PC-3 (cell line): ENCODE data around the gene SLC35B1. TPM values are rescaled to one million over a fixed set of nuclear protein-coding genes. Genes with fewer than 3 reads are reported as not detected.

Experiments
- ATAC-seq: fragments of 200-7000 bp; cut with Tn5 transposase; 2 replicates; pipeline ENCODE4 v1.9.1; 2020; ENCODE audit warnings: mild to moderate bottlenecking, moderate library complexity
- BruUV-seq: library from RNA; stranded (reverse); fragments of 400-500 nt; replicated peaks from 2 replicates; lab custom pipeline; 2021; lab: Mats Ljungman, UMichigan
- CTCF ChIA-PET: fragments of 300-600 bp; sonication (Branson Sonifier 250); formaldehyde crosslinking; loops from one replicate; lab custom pipeline; 2022; ENCODE audit warnings: antibody characterized with exemption; lab: Charles Lee
- POLR2A ChIA-PET: fragments of 300-600 bp; sonication (Branson Sonifier 250); formaldehyde crosslinking; loops from one replicate; lab custom pipeline; 2022; ENCODE audit warnings: antibody characterized with exemption; ENCODE audit not compliant: unreplicated experiment; lab: Charles Lee
- DNase-seq: peaks from one replicate; pipeline ENCODE4 v3.0.0-alpha.2; 2015
- H2AFZ ChIP-seq: fragments of 300-600 bp; sonication (generic); 2 replicates; pipeline ENCODE4 v1.6.0; 2016; ENCODE audit warnings: antibody characterized with exemption, low read length
- H3F3A ChIP-seq: fragments of 300-600 bp; sonication (generic); one replicate; pipeline ENCODE4 v1.6.0; 2017; ENCODE audit warnings: antibody characterized with exemption, low read length, control low read depth, mild to moderate bottlenecking; ENCODE audit not compliant: unreplicated experiment
- H3K27ac ChIP-seq: fragments of 300-600 bp; sonication (generic); 2 replicates; pipeline ENCODE4 v1.5.1; 2016; ENCODE audit warnings: mild to moderate bottlenecking, low read length
- H3K27me3 ChIP-seq: fragments of 300-600 bp; sonication (generic); 2 replicates; pipeline ENCODE4 v1.6.1; 2016; ENCODE audit warnings: low read length, mixed read lengths
- H3K36me3 ChIP-seq: fragments of 300-600 bp; sonication (generic); 2 replicates; pipeline ENCODE4 v1.6.1; 2016; ENCODE audit warnings: low read depth, mixed run types, low read length, mixed read lengths
- H3K4me1 ChIP-seq: fragments of 300-600 bp; sonication (generic); 2 replicates; pipeline ENCODE4 v1.5.1; 2016; ENCODE audit warnings: low read length; ENCODE audit not compliant: insufficient read depth
- H3K4me2 ChIP-seq: fragments of 300-600 bp; sonication (generic); 2 replicates; pipeline ENCODE4 v1.6.0; 2016; ENCODE audit warnings: low read length
- H3K4me3 ChIP-seq: fragments of 300-600 bp; sonication (generic); 2 replicates; pipeline ENCODE4 v1.5.1; 2016; ENCODE audit warnings: mild to moderate bottlenecking, low read length, mixed read lengths
- H3K79me2 ChIP-seq: fragments of 300-600 bp; sonication (generic); 2 replicates; pipeline ENCODE4 v1.6.1; 2017; ENCODE audit warnings: low read length, mixed read lengths
- H3K9ac ChIP-seq: fragments of 300-600 bp; sonication (generic); 2 replicates; pipeline ENCODE4 v1.6.0; 2016; ENCODE audit warnings: mild to moderate bottlenecking, low read length
- H3K9me2 ChIP-seq: fragments of 300-600 bp; sonication (generic); replicated peaks from 2 replicates; pipeline ENCODE4 v1.6.1; 2016; ENCODE audit warnings: mixed run types, low read length, mixed read lengths
- H3K9me3 ChIP-seq: fragments of 300-600 bp; sonication (generic); 2 replicates; pipeline ENCODE4 v1.6.1; 2016; ENCODE audit warnings: low read length, mixed read lengths
- H4K20me1 ChIP-seq: fragments of 300-600 bp; sonication (generic); 2 replicates; pipeline ENCODE4 v1.6.1; 2016; ENCODE audit warnings: low read length, mixed read lengths
- CTCF ChIP-seq: fragments of 300-600 bp; sonication (generic); conservative IDR thresholded peaks from 2 replicates; pipeline ENCODE4 v1.5.1; 2017; ENCODE audit warnings: antibody characterized with exemption, low read depth, mild to moderate bottlenecking, low read length
- EZH2 ChIP-seq: fragments of 300-600 bp; sonication (generic); IDR thresholded peaks from one replicate; pipeline ENCODE4 v1.6.1; 2017; ENCODE audit warnings: antibody characterized with exemption, mild to moderate bottlenecking, low read length; ENCODE audit not compliant: unreplicated experiment
- EZH2phosphoT487 ChIP-seq: fragments of 300-600 bp; sonication (generic); IDR thresholded peaks from 2 replicates; pipeline ENCODE4 v1.6.1; 2018; ENCODE audit warnings: mild to moderate bottlenecking, antibody characterized with exemption, low read length, borderline replicate concordance
- intact Hi-C: fragments of 100-400 bp; cut with micrococcal nuclease; formaldehyde crosslinking; loops from 2 replicates; pipeline ENCODE4 v1.9.0; 2023
- total RNA-seq: library from RNA; depleted of rRNA; stranded (reverse); fragments of >200 nt; gene quantifications from 2 replicates; pipeline ENCODE4 v1.2.3, GENCODE V29; 2014

Gene SLC35B1
- total RNA-seq, 1 experiment from 2014 or later, result 211 TPM

GRCh38 chr17:49731435-49731831 lies 23.7 kb upstream of the SLC35B1 start:
- Histone ChIP-seq H3F3A (no peaks in the 10 kb centered on the region), H3K27ac (no peak overlapping the region), H3K4me3 (no peak overlapping the region), H3K79me2 (no peaks in the 10 kb centered on the region), H3K9me2 (no peaks in the 10 kb centered on the region), H3K9ac (no peak overlapping the region), H3K36me3 (no peaks in the 10 kb centered on the region), H3K4me1 (no peaks in the 10 kb centered on the region), H2AFZ (no peak overlapping the region), H4K20me1 (no peaks in the 10 kb centered on the region), H3K27me3 (no peaks in the 10 kb centered on the region), H3K4me2 (no peak overlapping the region), H3K9me3 (no peaks in the 10 kb centered on the region)
- no TSS peak for BruUV-seq
- ATAC-seq (no peak), DNase-seq (no peak)
- ChIA-PET POLR2A (no interaction called here), CTCF (no interaction called here)
- no peak for TF ChIP-seq EZH2
- TF ChIP-seq EZH2phosphoT487, result no peak
- no peak for TF ChIP-seq CTCF
- intact Hi-C loops, result no loop called here

GRCh38 chr17:49730785-49731434 lies 23.1 kb upstream of the SLC35B1 start:
- no peak for ATAC-seq

More at GRCh38 chr17:49730785-49731434, 23.1 kb upstream of the SLC35B1 start:
- H4K20me1 ChIP-seq, result no peaks in the 10 kb centered on the region
- POLR2A ChIA-PET, result no interaction called here
- CTCF ChIA-PET, result interaction anchor here (0.6 kb wide), 1 partner anchor 33 kb away, joined by 3 read pairs; the partner anchor contains the start of gene FAM117A
- no peaks in the 10 kb centered on the region for H3K27me3 ChIP-seq
- H3K4me2 ChIP-seq, result no peak overlapping the region
- H3K27ac ChIP-seq, result no peak overlapping the region
- H3K9ac ChIP-seq, result no peak overlapping the region
- no peaks in the 10 kb centered on the region for H3K9me3 ChIP-seq
- intact Hi-C loops, result no loop called here
- no peak for DNase-seq
- BruUV-seq, result no TSS peak
- no peaks in the 10 kb centered on the region for H3F3A ChIP-seq
- no peaks in the 10 kb centered on the region for H3K4me1 ChIP-seq
- no peak overlapping the region for H2AFZ ChIP-seq
- no peaks in the 10 kb centered on the region for H3K79me2 ChIP-seq
- no peaks in the 10 kb centered on the region for H3K9me2 ChIP-seq
- no peak overlapping the region for H3K4me3 ChIP-seq
- TF ChIP-seq CTCF (no peak), EZH2phosphoT487 (no peak), EZH2 (no peak)
- no peaks in the 10 kb centered on the region for H3K36me3 ChIP-seq
